CD4-positive, alpha-beta memory T cell (primary cell): Measurements from ENCODE around the gene TTC12. TPM values are rescaled to one million over a fixed set of nuclear protein-coding genes. Genes with fewer than 3 reads are reported as not detected.

ENCODE experiments used
- CTCF ChIA-PET: fragments of 350-600 bp; sonication (Branson Sonifier 250); formaldehyde crosslinking; loops from one replicate; lab custom pipeline; 2021; ENCODE audit warnings: inconsistent platforms; ENCODE audit not compliant: partially characterized antibody; lab: Charles Lee
- POLR2A ChIA-PET: fragments of 350-600 bp; sonication (Branson Sonifier 250); formaldehyde crosslinking; loops from one replicate; lab custom pipeline; 2021; ENCODE audit not compliant: partially characterized antibody; lab: Charles Lee
- DNase-seq, 5 donors: peaks; one replicate each; pipeline versions ENCODE4 v3.0.0 to v3.0.0-alpha.2; 2020 to 2022; ENCODE audit warnings: mixed read lengths in 1 of 5
- H3K27ac ChIP-seq: one replicate; pipeline ENCODE4 v1.7.0; 2013; ENCODE audit warnings: low read depth, low read length
- H3K27me3 ChIP-seq: 2 replicates; pipeline ENCODE4 v1.7.0; 2013; ENCODE audit warnings: mild to moderate bottlenecking, low read length, moderate library complexity; ENCODE audit not compliant: insufficient read depth
- H3K36me3 ChIP-seq: 2 replicates; pipeline ENCODE4 v1.7.0; 2013; ENCODE audit warnings: mild to moderate bottlenecking, low read length, moderate library complexity; ENCODE audit not compliant: insufficient read depth
- H3K4me1 ChIP-seq: 2 replicates; pipeline ENCODE4 v1.7.0; 2013; ENCODE audit warnings: mild to moderate bottlenecking, low read length, moderate library complexity; ENCODE audit not compliant: insufficient read depth
- H3K4me3 ChIP-seq, 2 donors: one replicate each; pipeline ENCODE4 v1.7.0; 2013; ENCODE audit warnings: low read length in 2 of 2, mild to moderate bottlenecking in 1 of 2
- H3K9me3 ChIP-seq, 2 donors: one replicate each; pipeline ENCODE4 v1.7.0; 2013; ENCODE audit warnings: low read length in 2 of 2, control low read depth in 1 of 2; ENCODE audit not compliant: control insufficient read depth in 1 of 2
- H3K27ac Mint-ChIP-seq, 7 donors: one replicate each; pipeline ENCODE4 v1.8.0; 2020 to 2021; ENCODE audit warnings: mixed read lengths in 7 of 7, mild to moderate bottlenecking in 6 of 7, inconsistent platforms in 3 of 7, moderate library complexity in 3 of 7
- H3K27me3 Mint-ChIP-seq, 2 donors: one replicate each; pipeline ENCODE4 v1.8.0; 2020 to 2021; ENCODE audit warnings: mixed read lengths in 2 of 2
- H3K36me3 Mint-ChIP-seq, 2 donors: one replicate each; pipeline ENCODE4 v1.8.0; 2020 to 2021; ENCODE audit warnings: mixed read lengths in 2 of 2, inconsistent platforms in 1 of 2, mild to moderate bottlenecking in 1 of 2
- H3K4me1 Mint-ChIP-seq, 4 donors: one replicate each; pipeline ENCODE4 v1.8.0; 2020 to 2021; ENCODE audit warnings: mixed read lengths in 4 of 4, mild to moderate bottlenecking in 1 of 4
- H3K4me3 Mint-ChIP-seq, 8 donors: one replicate each; pipeline ENCODE4 v1.8.0; 2020 to 2021; ENCODE audit warnings: mixed read lengths in 8 of 8, mild to moderate bottlenecking in 7 of 8, moderate library complexity in 6 of 8, inconsistent platforms in 3 of 8
- H3K9me3 Mint-ChIP-seq, 8 donors: one replicate each; pipeline ENCODE4 v1.8.0; 2020 to 2021; ENCODE audit warnings: mixed read lengths in 8 of 8, mild to moderate bottlenecking in 5 of 8, inconsistent platforms in 3 of 8, moderate library complexity in 1 of 8
- intact Hi-C: fragments of 100-400 bp; cut with micrococcal nuclease; formaldehyde crosslinking; loops from one replicate; pipeline ENCODE4 v1.15.1; 2023
- polyA plus RNA-seq, 2 donors: library from polyadenylated mRNA; unstranded; fragments of 300-500 nt; fragmentation: Illumina TruSeq; gene quantifications; one replicate each; pipeline ENCODE4 v1.2.3, GENCODE V29; 2021
- total RNA-seq, 2 experiments: library from RNA; stranded (reverse); gene quantifications; one replicate each; pipeline ENCODE4 v1.2.3, GENCODE V29; 2021

Gene TTC12
- total and polyA plus RNA-seq, 4 experiments from 2014 or later: 6.9 to 75.1 (median 39.8) TPM

DNA sequence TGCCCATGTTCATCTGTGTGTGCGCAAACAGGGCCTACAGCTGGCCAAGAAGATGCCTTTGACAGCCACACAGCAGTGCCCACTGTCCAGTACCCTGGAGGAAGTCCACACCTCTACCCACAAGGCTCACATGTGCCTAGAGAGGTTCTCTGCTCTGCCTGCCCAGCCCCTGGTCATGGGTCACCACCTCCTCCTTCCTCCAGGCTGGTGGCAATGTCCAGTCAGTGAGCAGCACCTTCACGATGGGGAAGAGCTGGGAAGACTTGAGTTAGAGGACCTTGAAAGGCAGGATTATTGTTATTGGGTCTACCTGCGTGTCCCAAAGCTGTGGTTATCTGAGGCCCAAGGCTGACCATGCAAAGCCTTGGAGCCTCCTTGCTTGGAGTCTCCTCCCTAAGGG, 28.4 kb upstream of the TTC12 start:
- H3K9me3 ChIP-seq: no peaks in the 10 kb centered on the region
- no peak overlapping the region for H3K27ac ChIP-seq
- DNase-seq: no peak
- no peaks in the 10 kb centered on the region for H3K4me1 ChIP-seq
- H3K4me3 Mint-ChIP-seq: no peak overlapping the region
- H3K4me1 Mint-ChIP-seq: no peaks in the 10 kb centered on the region
- H3K9me3 Mint-ChIP-seq: no peaks in the 10 kb centered on the region
- intact Hi-C loops: no loop called here
- no peaks in the 10 kb centered on the region for H3K27me3 Mint-ChIP-seq
- ChIA-PET CTCF (interaction anchor here (1.0 to 1.5 kb wide), 3 partner anchors 28 to 698 kb away, joined by 3 read pairs; partner anchors contain the start of gene TTC12), POLR2A (no interaction called here)
- no peak overlapping the region for H3K27ac Mint-ChIP-seq
- H3K36me3 ChIP-seq: no peaks in the 10 kb centered on the region
- no peaks in the 10 kb centered on the region for H3K36me3 Mint-ChIP-seq
- H3K27me3 ChIP-seq: no peaks in the 10 kb centered on the region
- no peak overlapping the region for H3K4me3 ChIP-seq

DNA sequence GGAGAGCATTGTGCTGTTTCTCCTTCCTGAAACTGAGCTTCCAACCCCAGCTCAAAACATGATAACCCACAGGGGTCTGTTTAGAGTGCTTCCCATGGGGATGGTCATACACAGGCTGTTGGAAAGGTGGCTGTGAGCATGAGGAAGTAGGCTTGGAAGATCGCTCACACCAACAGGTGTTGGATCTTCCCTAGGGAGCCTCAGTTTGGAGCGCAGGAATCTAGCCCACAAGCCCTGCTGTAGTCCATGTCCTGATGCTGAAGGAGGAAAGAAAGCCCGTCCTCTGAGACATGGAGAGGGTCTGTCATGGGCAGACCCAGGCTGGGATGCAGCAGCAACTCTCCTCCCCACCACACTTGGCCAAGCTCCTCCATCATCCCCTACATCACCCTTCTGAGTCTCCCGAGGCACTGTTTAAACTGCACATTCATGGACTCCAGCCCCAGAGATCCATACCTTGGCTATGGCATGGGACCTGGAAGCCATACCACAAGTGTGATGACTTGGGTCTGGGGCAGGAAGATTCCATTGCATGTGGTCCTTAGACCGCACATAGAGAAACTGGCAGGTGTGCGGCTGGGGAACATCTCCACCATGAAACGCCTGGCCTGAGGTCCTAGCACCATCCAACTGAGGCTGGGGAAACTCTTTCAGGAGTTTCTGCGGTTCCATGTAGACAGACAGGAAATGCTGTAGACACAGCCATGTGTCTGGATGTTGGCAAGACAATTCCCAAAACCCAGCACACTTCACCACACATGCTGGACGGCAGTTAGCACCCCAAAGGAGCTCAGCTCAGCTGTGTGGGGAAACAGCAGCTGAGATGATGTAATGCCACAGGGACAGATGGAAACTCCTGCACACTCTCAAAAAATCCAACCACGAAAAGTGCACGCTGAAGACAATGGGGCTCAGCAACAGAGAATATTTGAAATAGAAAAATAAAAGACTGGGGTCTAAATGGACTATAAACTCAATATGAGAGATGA, 27.6 kb upstream of the TTC12 start:
- ChIA-PET POLR2A (no interaction called here), CTCF (interaction anchor here (1.0 to 3.8 kb wide), 3 partner anchors 28 to 999 kb away, joined by 3 to 24 read pairs (median 3); partner anchors contain the start of gene TTC12)
- Histone ChIP-seq H3K4me1 (no peaks in the 10 kb centered on the region), H3K36me3 (no peaks in the 10 kb centered on the region), H3K27ac (no peak overlapping the region), H3K4me3 (no peak overlapping the region), H3K27me3 (no peaks in the 10 kb centered on the region), H3K9me3 (no peaks in the 10 kb centered on the region)
- H3K4me1 Mint-ChIP-seq: no peaks in the 10 kb centered on the region
- no peak for DNase-seq
- intact Hi-C loops: no loop called here
- no peak overlapping the region for H3K4me3 Mint-ChIP-seq
- H3K27ac Mint-ChIP-seq: no peak overlapping the region
- no peaks in the 10 kb centered on the region for H3K36me3 Mint-ChIP-seq
- no peaks in the 10 kb centered on the region for H3K27me3 Mint-ChIP-seq
- no peaks in the 10 kb centered on the region for H3K9me3 Mint-ChIP-seq

DNA sequence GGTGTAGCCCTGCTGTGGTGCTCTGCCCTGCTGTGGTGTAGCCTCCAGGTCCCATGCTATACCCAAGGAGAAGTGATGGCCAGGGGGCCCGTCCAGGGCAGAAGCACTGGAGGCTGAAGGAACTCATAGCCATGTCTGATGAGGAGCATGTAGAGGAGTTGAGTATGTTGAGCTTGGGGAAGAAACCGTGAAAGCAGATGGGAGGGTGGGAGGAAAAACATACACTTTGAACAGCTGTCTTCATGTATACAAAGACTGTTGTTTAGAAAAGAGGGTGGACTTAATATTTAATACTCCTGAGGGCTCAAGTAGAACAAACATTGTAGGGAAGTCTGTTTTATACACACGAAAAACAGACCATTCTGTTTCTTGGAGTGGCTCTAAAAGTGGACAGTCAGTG, 26.6 kb upstream of the TTC12 start:
- no peaks in the 10 kb centered on the region for H3K9me3 Mint-ChIP-seq
- no peaks in the 10 kb centered on the region for H3K27me3 Mint-ChIP-seq
- no peaks in the 10 kb centered on the region for H3K36me3 ChIP-seq
- H3K4me1 ChIP-seq: no peaks in the 10 kb centered on the region
- intact Hi-C loops: no loop called here
- no peak overlapping the region for H3K27ac ChIP-seq
- no peaks in the 10 kb centered on the region for H3K9me3 ChIP-seq
- CTCF ChIA-PET: interaction anchor here (3.0 to 4.3 kb wide), 3 partner anchors 699 to 1007 kb away, joined by 23 to 50 read pairs (median 24); no protein-coding TSS in a partner anchor
- H3K36me3 Mint-ChIP-seq: no peaks in the 10 kb centered on the region
- H3K4me3 ChIP-seq: no peak overlapping the region
- POLR2A ChIA-PET: no interaction called here
- H3K4me3 Mint-ChIP-seq: no peak overlapping the region
- no peaks in the 10 kb centered on the region for H3K27me3 ChIP-seq
- H3K4me1 Mint-ChIP-seq: no peaks in the 10 kb centered on the region
- DNase-seq: no peak
- H3K27ac Mint-ChIP-seq: no peak overlapping the region

DNA sequence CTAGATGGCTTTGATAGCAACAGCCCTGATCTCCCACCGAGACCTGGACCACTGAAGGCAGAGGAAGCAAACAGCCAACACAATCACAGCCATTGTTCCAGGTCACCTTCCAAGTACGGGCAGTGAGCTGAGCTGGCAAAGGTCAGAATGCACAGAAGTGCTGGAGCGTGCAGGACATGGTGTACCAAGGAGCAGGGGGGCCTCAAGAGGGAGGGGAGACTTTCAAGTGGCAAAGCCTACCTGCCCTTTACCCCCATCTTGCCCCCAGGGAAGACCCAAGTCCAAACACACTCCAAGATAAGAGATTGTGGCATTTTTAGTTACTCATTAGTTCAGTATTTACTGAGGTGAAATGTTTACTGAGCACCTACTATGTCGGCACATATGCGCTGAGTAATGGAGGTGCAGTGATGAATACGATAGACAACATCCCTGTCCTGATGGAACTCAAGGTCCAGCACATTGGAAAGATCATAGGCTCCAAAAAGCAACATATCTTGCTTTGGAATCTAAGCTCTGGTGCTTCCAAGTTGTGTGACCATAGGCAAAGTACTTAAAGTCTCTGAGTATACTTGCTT, 26.0 kb upstream of the TTC12 start:
- Mint-ChIP-seq H3K36me3 (no peaks in the 10 kb centered on the region), H3K27ac (no peak overlapping the region), H3K9me3 (no peaks in the 10 kb centered on the region), H3K27me3 (no peaks in the 10 kb centered on the region), H3K4me3 (no peak overlapping the region), H3K4me1 (no peaks in the 10 kb centered on the region)
- Histone ChIP-seq H3K4me1 (no peaks in the 10 kb centered on the region), H3K27me3 (no peaks in the 10 kb centered on the region), H3K27ac (no peak overlapping the region), H3K9me3 (no peaks in the 10 kb centered on the region), H3K4me3 (no peak overlapping the region), H3K36me3 (no peaks in the 10 kb centered on the region)
- no peak for DNase-seq
- ChIA-PET CTCF (interaction anchor here (1.1 to 4.3 kb wide), 10 partner anchors 11 to 1176 kb away, joined by 3 to 50 read pairs (median 14); no protein-coding TSS in a partner anchor), POLR2A (no interaction called here)
- intact Hi-C loops: no loop called here

DNA sequence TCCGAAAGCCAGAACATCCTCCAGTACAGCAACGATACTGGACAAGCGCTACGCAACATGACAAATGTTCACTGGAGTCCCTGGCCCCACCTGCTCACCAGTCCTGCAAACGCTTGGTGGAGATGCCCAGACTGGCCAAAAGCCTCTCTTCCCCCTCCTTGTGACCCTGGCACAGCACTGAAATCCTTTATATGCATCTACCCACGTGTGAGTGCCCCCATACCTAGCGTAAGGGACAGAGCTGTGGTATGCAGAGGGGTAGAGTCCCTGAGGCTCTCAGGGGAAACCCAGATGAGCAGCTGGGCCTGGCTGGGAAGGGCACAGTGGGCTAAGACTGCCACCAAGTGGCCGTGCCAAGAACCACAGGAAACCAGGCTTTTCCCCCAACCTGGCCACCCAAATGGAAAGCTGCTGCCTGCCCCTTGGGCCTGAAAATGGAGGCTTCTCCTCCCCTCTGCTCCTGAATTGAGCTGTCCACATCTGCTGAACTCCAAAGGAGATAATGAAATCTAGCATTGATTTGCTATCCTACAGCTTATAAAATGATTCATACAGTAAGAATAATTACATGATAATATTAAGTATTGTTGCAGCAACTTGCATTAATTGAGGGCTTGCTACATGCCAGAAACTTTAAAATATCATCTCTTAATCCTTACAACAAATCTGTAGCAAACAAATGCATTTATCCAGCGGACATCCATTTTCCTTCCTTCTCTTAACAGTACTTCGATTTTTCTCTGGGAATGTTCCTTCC, 24.8 kb upstream of the TTC12 start:
- intact Hi-C loops: loop anchor here (1.0 kb wide), 2 partner anchors 701 to 999 kb away; no protein-coding TSS in a partner anchor
- Histone ChIP-seq H3K27me3 (no peaks in the 10 kb centered on the region), H3K27ac (no peak overlapping the region), H3K36me3 (no peaks in the 10 kb centered on the region), H3K4me3 (no peak overlapping the region), H3K9me3 (no peaks in the 10 kb centered on the region), H3K4me1 (no peaks in the 10 kb centered on the region)
- H3K4me1 Mint-ChIP-seq: no peaks in the 10 kb centered on the region
- POLR2A ChIA-PET: interaction anchor here (1.0 kb wide), 1 partner anchor 701 kb away, joined by 4 read pairs; no protein-coding TSS in a partner anchor
- no peaks in the 10 kb centered on the region for H3K9me3 Mint-ChIP-seq
- H3K27ac Mint-ChIP-seq: no peak overlapping the region
- H3K4me3 Mint-ChIP-seq: no peak overlapping the region
- CTCF ChIA-PET: interaction anchor here (0.6 to 4.3 kb wide), 27 partner anchors 10 to 1177 kb away, joined by 3 to 50 read pairs (median 4); no protein-coding TSS in a partner anchor
- H3K27me3 Mint-ChIP-seq: peaks cover 4% of the 10 kb centered on the region in 2 donors
- no peaks in the 10 kb centered on the region for H3K36me3 Mint-ChIP-seq
- peak; percentile 59 to 65 (median 62) for DNase-seq

DNA sequence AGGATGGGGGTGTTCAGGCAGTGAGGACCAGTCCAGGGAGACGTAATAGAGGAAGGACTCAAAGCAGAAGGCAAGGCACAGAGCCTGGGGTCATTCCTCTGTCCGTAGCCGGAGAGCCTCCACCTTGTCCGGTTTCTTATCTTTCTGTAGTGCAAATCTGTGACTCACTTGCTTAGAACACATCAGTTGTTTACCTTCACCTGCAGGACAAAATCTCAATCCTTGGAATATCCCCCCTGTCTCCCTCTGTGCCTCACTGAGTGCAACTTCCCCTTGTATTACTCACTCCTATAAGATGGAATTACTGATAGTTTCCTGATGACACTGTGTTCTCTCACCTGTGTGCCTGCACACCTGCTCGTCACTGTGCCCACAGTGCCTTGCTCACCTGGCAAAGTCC, 20.4 kb upstream of the TTC12 start:
- no peak overlapping the region for H3K4me3 Mint-ChIP-seq
- CTCF ChIA-PET: no interaction called here
- POLR2A ChIA-PET: no interaction called here

More for the DNA sequence above, 20.4 kb upstream of the TTC12 start:
- H3K27ac ChIP-seq: no peak overlapping the region
- H3K27ac Mint-ChIP-seq: no peak overlapping the region
- H3K36me3 ChIP-seq: no peaks in the 10 kb centered on the region
- H3K36me3 Mint-ChIP-seq: no peaks in the 10 kb centered on the region
- no peaks in the 10 kb centered on the region for H3K9me3 Mint-ChIP-seq
- H3K27me3 Mint-ChIP-seq: peaks cover 16 to 17% of the 10 kb centered on the region in 2 donors
- H3K4me3 ChIP-seq: no peak overlapping the region
- DNase-seq: no peak
- no peaks in the 10 kb centered on the region for H3K9me3 ChIP-seq
- no peaks in the 10 kb centered on the region for H3K4me1 Mint-ChIP-seq
- intact Hi-C loops: no loop called here
- no peaks in the 10 kb centered on the region for H3K4me1 ChIP-seq
- H3K27me3 ChIP-seq: peaks cover 4% of the 10 kb centered on the region
